GM20000 (cell line): ENCODE data around the gene NEURL1.
A peak's percentile ranks its signal among the peaks of the same experiment; 100 is the strongest.
"Not testable (repeated sequence)": the region's sequence is repeated elsewhere in the genome, so short reads cannot be mapped to it uniquely, and the experiment has no call there.

Source experiments
- DNase-seq: peaks from one replicate; pipeline ENCODE4 v3.0.0; 2012; ENCODE audit warnings: low spot score
- TF ChIP-seq, protein P1 (sequence below): IDR thresholded peaks from 2 replicates; pipeline ENCODE4 v1.5.1; 2012; ENCODE audit warnings: mild to moderate bottlenecking, control low read depth; ENCODE audit errors: extremely low read depth, missing control alignments

NEURL1 gene

GRCh38 chr10:103474077-103474476 lies 19.4 kb upstream of the NEURL1 start:
- TF ChIP-seq, protein P1, sequence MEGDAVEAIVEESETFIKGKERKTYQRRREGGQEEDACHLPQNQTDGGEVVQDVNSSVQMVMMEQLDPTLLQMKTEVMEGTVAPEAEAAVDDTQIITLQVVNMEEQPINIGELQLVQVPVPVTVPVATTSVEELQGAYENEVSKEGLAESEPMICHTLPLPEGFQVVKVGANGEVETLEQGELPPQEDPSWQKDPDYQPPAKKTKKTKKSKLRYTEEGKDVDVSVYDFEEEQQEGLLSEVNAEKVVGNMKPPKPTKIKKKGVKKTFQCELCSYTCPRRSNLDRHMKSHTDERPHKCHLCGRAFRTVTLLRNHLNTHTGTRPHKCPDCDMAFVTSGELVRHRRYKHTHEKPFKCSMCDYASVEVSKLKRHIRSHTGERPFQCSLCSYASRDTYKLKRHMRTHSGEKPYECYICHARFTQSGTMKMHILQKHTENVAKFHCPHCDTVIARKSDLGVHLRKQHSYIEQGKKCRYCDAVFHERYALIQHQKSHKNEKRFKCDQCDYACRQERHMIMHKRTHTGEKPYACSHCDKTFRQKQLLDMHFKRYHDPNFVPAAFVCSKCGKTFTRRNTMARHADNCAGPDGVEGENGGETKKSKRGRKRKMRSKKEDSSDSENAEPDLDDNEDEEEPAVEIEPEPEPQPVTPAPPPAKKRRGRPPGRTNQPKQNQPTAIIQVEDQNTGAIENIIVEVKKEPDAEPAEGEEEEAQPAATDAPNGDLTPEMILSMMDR: no peak
- no peak for DNase-seq

DNA sequence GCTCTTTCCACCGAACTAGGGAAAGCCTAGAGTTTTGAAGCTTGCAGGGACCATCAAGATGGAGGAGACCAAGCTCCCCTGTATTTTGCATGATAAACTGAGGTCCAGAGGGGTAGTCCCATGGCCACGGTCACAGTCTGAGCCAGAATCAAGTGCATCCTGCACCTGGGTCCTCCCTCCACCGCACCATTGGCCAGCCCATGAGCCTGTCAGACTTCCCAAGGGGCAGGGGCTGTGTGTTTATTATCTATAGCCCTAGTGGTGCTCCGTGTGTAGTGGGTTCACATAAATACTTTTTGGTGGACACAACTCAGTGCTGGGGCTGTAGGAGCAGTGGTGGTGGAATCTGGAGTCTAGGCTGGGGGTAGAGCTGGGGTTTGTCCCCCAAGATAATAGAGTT lies 18.1 kb upstream of the NEURL1 start:
- DNase-seq: no peak
- TF ChIP-seq, protein P1: no peak

- DNase-seq: peak; percentile 77
- TF ChIP-seq, protein P1: peak; percentile 28
Observed at GRCh38 chr10:103476046-103476768, 17.3 kb upstream of the NEURL1 start.

DNA sequence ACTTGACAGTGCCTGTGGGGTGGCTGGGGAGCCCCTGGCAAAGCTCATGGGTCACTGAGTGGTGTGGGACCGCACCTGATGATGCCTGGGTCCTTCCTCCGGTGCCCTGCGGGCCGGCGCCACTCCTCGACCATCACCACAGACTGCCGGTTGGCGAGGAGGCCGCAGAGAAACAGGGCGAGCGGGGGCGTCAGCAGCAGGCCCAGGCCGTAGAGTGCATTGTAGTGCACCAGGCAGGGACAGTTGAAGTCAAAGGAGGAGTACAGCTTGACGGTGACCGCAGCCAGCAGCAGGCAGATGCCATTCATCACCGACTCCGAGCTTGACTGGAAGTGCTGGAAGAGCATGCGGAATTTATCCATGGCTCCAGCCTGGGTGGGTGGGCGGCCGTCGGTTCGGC lies 14.8 kb upstream of the NEURL1 start:
- TF ChIP-seq, protein P1: no peak
- no peak for DNase-seq

GRCh38 chr10:103479135-103479534 lies 14.4 kb upstream of the NEURL1 start, which contains the start of gene CALHM3:
CALHM3 (minus strand) TSS chr10:103479240; CDS start chr10:103479032, 208 bp downstream.
- TF ChIP-seq, protein P1: no peak
- no peak for DNase-seq

DNA sequence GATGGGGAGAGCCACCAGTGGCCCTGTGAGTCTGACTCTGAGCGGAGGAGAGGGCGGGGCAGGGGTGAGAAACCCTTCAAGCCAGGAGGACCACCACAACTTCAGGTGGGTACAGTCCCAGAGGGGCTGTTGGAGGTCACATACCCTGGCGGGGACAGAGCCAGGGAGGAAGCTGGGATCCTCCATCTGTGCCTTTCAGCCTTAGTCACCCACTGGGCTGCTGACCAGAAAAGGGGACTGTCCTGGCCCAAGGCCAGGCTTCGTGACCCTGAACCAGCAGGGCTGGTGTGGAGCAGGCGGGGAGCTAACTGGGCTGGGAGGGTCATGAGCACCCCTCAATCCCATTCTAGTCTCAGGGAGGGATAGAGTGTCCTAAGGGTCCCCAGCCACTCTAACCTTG lies 13.0 kb upstream of the NEURL1 start:
- TF ChIP-seq, protein P1: no peak
- no peak for DNase-seq

DNA sequence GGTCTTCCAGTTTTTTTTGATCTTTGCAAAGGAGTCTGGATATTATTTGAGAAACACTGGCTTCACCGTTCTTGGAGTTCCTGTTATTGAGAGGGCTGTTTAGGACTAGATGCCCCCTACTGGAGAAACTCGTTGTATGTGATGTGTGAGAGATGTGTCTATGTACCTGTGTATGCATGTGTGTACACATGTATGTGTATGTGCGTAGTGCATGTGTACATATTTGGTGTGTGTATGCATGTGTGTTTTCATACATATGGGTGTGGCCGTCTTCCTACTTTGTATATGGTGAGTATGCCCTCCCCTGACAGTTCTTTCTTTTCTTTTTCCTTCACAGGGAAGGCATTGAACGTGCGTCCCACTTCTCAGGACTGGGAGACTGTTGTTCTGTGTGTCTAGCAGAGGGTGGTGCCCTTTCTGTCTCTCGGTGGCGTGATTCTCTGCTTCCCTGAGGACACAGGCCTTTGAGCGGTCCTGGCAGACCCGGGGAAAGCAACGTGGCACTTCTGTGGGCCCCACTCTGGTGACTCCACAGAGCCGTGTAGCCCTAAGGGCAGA lies 11.5 kb upstream of the NEURL1 start:
- DNase-seq: peak; percentile 79
- TF ChIP-seq, protein P1: peak; percentile 36

GRCh38 chr10:103486635-103487409 lies 6.7 kb upstream of the NEURL1 start:
- not testable (repeated sequence) for DNase-seq
